ENCODE results near the gene KRTAP4-16.
"Not testable (repeated sequence)": the region's sequence is repeated elsewhere in the genome, so short reads cannot be mapped to it uniquely, and the experiment has no call there.

Gene KRTAP4-16

DNA sequence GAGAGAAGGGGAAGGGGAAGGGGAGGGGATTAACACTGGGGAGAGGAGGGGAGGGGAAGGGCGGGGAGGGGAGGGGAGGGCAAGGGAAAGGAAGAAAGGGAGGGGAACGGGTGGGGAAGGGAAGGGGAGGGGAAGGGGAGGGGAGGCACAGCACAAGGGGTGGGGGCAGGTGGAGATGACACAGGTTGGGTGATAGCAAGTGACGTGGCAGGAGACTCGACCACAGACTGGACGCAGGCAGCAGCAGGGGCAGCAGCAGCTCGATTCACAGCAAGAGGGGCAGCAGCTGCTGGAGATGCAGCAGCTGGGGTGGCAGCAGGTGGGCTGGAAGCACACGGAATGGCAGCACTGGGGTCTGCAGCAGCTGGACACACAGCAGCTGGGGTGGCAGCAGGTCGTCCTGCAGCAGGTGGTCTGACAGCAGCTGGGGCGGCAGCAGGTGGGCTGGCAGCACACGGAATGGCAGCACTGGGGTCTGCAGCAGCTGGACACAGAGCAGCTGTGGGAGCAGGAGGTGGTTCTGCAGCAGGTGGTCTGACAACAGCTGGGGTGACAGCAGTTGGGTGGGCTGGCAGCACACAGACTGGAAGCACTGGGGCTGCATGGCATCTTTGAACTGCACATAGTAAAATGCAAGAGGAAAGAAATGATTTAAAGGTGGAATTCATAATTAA, at the start of gene KRTAP4-16:
Gene KRTAP4-16 (minus strand): TSS at position 624 of the 674 bp plus-strand sequence. CDS start 0 bp downstream, at position 624.
- no peak for DNase-seq (ENCODE audit: low spot score)

DNA sequence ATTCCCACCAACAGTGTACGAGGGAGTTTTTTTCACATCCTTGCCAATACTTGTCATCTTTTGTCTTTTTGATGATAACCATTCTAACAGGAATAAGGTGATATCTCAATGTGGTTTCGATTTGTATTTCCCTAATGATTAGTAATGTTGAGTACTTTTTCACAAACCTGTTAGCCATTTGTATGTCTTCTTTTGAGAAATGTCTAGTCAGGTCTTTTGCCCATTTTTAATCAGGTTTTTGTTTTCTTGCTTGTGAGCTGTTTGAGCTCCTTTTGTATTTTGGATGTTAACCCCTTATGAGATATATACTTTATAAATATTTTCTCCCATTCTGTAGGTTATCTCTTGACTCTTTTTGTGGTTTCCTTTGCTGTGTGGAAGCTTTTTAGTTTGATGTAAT, 49.5 kb upstream of the KRTAP4-16 start:
- no peak for DNase-seq (ENCODE audit: low spot score)

DNA sequence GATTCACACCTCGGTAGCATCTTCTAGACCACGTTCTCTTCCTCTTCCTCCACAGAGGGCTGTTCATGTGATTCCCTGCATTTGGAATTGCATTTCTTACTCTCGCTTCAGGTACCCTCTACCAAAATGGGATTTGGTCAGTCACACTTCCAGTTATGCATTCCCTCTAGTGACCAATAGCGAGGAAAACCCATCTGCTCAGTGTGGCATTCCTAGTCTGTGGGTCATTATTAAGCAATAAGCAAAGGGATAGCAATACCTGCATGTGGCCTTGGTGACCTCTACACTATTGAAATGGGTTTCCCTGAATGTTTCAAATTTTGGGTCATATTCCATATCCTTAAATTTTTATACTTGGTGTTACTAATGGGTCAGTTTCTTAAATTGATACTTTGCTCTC, 48.0 kb upstream of the KRTAP4-16 start:
- no peak for DNase-seq (ENCODE audit: low spot score)

DNA sequence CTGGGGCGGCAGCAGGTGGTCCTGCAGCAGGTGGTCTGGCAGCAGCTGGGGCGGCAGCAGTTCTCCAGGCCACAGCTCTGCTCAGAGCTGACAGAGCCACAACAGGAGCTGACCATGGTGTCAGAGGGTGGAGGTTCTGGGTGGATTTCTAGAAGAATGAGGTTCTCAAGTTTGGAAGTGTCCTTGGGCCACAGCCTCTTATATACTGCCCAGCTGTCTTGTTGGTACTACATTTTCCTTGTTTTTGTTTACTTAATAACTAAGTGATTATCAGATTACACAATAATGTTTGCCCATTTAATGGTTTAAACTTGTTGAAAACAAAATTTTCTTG, 47.6 kb upstream of the KRTAP4-16 start, which contains the start of gene KRTAP4-5:
Gene KRTAP4-5 (minus strand): TSS at position 174 of the 334 bp plus-strand sequence. CDS start 58 bp downstream, at position 116.
- no peak for DNase-seq (ENCODE audit: low spot score)

DNA sequence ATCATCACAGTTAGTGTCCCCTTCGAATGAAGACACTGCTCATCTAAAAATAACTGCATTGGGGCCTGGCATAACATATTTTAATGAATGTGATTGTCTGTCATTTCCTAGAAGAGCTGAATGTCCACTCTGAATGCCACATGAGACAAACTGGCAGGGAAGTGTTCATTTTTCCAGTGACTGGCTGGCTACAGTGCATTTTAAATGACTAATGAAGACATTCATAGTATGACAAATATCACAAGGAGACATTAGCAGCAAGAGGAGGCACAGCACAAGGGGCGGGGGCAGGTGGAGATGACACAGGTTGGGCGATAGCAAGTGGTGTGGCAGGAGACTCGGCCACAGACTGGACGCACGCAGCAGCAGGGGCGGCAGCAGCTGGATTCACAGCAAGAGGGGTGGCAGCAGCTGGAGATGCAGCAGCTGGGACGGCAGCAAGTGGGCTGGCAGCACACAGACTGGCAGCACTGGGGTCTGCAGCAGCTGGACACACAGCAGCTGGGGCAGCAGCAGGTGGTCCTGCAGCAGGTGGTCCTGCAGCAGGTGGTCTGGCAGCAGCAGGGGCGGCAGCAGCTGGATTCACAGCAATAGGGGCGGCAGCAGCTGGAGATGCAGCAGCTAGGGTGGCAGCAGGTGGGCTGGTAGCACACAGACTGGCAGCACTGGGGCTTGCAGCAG, 47.1 kb upstream of the KRTAP4-16 start:
- DNase-seq (ENCODE audit: low spot score), result not testable (repeated sequence)

DNA sequence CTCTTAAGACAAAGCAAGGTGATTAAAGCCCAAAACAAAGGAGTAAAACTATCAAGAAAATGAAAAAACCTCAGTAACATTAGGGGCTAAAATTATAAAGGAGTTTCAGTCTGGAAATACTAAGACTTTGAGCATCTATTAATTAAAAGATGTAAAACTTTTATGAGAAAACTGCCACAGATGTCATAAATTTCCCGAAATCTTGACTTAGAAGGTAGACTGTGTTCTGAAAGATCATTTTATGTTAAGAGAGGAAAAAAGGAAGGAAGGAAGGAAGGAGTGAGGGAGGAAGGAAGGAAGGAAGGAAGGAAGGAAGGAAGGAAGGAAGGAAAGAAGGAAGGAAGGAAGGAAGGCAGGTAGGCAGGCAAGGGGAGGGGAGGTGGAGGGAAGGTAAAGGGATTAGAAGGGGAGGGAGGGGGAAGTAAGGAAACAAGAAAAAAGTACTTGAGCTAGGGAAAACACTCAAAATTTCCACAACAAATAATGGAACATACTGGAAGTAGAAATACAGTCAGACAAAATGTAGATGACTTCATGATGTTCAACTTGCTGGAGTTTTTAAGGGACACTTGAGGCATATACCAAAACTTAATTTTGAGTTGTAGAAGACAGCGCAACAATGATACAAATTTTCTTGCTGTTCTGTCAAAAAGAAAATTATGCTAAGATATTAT, 45.7 kb upstream of the KRTAP4-16 start:
- no peak for DNase-seq (ENCODE audit: low spot score)

DNA sequence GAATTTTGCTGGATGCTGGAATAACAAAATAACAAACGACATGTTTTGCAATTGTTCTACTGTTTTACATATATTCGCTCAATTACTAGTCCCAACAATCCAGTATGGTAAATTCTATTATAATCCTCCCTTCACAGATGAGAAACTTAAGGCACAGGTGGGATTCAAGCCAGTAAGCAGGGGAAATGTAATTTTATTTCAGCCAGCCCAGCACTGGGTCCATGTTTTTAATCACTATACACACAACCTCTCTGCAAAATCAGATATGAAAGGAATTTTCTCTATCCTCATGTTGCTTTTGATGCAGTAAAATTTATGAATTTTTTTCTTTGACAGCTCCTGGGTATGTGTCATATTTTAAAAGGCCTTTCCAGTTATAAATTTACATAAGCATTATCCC, 43.3 kb upstream of the KRTAP4-16 start:
- no peak for DNase-seq (ENCODE audit: low spot score)

DNA sequence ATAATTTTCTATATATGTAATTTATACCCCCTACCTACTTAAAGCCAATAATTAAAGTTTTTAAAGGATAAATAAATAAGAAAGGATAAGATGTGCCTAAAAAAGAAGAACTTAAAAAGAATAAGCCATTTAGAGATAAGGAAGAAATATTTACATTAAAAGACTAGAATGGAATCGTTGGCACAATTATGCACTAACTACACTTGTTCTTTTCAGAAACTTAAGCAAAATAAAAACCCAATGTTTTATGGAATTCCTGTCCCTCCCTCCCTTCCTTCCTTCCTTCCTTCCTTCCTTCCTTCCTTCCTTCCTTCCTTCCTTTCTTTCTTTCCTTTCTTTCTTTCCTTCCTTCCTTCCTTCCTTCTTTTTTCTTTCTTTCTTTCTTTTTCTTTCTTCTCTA, 42.8 kb upstream of the KRTAP4-16 start:
- no peak for DNase-seq (ENCODE audit: low spot score)

DNA sequence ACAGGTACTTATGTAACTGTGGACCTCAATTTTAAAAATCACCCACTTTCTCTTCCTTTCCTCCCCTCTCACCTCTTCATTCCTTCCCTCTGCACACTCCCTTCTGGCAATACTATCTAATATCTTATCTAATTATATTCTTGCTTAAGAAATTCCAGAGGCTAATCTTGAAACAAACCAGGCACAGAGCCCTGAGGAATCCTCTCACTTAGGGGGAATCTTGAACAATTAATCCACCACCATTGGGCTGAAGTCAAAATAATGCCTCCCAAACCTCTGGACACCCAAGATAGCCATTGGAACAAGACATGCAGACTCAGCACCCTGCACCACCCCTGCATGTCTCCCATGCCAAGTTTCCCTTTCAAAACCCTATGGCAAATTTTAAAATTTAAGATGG, 39.4 kb upstream of the KRTAP4-16 start:
- no peak for DNase-seq (ENCODE audit: low spot score)

DNA sequence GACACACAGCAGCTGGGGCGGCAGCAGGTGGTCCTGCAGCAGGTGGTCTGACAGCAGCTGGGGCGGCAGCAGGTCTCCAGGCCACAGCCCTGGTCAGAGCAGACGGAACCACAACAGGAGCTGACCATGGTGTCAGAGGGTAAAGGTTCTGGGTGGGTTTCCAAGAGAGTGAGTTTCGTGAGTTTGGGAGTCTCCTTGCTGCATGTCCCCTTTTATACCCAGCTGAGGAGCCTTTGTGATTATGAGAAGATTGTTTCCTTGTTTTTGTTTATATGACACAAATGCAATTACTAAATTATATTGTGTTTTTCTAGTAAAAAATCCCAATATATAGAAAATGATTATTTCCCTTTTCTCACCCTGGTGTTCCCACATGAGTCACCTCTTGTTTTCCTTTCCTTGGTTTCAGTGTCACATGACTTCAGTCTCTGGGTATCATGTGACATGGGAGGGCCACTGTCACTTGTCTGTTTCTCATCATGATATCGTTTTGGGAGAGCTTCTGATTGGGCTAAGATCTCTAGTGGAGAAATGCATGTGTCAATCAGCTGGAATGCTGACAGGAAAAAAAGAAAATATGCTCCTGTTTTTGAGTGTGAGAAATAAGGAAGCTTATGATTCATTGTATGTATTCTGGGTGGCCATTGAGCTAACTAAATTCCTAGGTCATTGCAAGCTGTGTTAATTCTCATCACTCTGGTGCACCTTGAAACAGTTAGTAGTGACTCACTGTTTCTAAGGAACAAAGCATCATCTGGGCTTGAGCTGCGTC, 38.5 kb upstream of the KRTAP4-16 start, which contains the start of gene KRTAP4-6:
Gene KRTAP4-6 (minus strand): TSS at position 185 of the 772 bp plus-strand sequence. CDS start 57 bp downstream, at position 128.
- no peak for DNase-seq (ENCODE audit: low spot score)

DNA sequence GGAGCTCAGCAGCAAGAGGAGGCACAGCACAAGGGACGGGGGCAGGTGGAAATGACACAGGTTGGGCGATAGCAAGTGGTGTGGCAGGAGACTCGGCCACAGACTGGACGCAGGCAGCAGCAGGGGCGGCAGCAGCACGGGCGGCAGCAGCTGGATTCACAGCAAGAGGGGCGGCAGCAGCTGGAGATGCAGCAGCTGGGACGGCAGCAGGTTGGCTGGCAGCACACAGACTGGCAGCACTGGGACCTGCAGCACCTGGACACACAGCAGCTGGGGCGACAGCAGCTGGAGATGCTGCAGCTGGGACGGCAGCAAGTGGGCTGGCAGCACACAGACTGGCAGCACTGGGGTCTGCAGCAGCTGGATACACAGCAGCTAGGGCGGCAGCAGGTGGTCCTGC, 37.9 kb upstream of the KRTAP4-16 start:
- not testable (repeated sequence) for DNase-seq (ENCODE audit: low spot score)

DNA sequence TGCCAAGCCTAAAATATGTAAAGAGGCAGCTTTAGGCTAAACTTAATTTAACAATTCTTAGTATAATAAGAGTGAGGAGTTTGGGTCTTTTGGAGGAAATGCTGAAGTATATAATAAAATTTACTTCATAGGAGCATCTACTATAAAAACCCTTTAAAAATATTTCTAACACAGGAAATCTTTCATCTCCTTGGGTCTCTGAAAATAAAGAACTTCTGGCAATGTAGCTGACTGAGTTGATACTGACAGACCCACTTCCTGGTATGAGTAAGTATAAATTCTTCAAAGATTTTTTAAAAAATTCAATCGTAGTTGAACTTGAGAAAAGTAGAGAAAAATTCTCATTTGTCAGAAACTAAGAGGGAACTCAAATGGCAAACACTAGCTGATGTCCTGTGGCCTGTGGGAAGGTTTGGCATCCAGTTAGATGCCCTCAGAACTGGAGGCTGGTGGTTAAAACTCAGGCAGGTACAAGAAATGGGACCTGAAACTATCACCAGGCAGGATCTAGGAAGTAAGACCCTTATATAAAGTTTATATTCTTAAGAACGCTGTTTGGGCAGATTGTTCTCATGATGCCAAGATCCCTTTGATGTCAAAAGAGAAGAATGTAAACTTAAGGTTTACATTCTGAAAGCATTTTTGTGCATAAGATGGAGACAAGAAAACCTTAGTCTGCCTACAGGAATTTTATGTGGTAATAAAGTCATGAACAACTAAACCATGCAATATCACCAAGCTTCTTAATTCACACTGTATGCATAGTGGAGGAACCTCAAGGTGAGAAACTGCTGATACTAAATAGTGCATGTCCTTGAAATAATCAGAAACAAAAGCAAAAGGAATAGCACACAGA, 32.1 kb upstream of the KRTAP4-16 start:
- no peak for DNase-seq (ENCODE audit: low spot score)

DNA sequence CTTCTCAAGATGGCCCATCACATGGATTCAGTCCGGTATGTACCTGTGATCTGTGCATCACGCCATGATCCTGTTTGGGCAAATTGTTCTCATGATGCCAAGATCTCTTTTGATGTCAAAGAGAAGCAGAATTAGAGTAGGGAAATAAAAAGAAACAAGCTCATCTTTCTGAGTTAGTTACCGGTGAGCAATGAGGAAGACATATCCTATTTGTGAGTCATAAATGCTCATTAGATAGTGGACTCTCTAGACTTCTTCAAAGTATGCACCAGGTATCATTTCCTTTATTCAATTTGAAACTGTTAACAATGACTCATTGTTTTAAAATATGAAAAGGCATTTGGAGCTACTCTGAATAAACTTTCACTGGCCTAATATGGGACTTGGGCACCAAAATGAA, 30.0 kb upstream of the KRTAP4-16 start:
- DNase-seq (ENCODE audit: low spot score), result no peak

DNA sequence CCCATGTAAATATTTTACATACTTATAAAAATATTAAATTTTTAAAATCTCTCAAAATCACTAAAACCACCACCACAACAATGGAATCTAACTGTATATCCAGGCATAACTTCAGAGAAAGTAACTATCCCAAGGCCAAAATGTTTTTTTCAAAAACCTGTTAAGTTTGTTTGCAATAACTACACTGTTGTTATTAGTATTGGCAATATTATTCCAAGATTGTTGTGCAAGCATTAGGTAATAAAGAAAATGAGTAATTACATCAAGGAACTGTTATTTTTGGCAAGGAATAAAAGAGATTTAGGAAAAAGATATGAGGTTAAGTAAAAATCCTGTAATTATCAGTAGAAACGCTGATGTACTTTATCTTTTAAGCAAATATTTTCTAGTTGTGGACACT, 25.4 kb upstream of the KRTAP4-16 start:
- no peak for DNase-seq (ENCODE audit: low spot score)

DNA sequence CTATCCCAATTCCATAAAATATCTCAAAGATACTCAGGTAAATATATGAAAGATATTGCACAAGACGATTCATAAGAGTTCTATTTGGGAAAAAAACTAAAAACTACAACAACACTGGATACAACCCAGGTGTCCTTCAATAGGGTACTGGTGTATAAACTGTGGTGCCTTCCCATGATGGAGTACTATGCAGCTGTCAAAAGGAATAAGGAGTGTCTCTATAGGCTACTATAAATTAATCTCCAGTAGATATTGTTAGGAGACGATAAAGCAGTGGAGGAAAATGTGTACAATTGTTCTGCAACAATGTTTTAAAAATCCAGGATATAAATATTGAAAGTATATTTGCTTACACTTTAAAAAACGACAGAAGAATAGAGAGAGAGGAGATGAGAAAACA, 24.4 kb upstream of the KRTAP4-16 start:
- DNase-seq (ENCODE audit: low spot score), result no peak

DNA sequence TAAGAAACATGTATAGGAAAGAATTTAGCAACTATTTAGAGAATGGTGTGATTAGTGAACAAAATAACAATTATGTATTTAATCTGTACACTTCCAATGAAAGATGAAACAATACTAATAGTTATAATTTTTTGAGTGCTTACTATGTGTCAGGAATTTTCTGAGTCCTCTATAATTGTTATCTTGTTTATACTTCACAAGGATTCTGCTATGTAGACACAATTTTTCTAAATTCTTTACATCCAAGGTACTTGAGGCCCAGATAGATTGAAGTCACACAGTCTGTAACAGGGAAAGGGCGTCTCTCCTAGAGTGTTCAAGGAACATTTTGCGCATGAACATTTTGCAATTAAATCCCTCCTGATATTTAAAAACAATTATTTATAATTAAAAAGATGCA, 23.1 kb upstream of the KRTAP4-16 start:
- no peak for DNase-seq (ENCODE audit: low spot score)

DNA sequence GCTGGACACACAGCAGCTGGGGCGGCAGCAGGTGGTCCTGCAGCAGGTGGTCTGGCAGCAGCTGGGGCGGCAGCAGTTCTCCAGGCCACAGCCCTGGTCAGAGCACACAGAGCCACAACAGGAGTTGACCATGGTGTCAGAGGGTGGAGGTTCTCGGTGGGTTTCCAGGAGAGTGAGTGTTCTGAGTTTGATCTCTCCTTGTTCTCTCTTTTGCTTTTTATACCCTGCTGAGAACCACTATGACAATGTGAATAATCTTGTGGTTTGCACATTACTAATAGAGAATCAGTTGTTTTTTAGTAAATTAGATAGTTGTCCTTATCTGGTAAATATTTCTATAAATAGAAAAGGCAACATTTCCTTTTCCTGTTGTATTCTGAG, 22.0 kb upstream of the KRTAP4-16 start, which contains the start of gene KRTAP4-12:
Gene KRTAP4-12 (minus strand): TSS at position 192 of the 381 bp plus-strand sequence. CDS start 60 bp downstream, at position 132.
- DNase-seq (ENCODE audit: low spot score), result not testable (repeated sequence)

DNA sequence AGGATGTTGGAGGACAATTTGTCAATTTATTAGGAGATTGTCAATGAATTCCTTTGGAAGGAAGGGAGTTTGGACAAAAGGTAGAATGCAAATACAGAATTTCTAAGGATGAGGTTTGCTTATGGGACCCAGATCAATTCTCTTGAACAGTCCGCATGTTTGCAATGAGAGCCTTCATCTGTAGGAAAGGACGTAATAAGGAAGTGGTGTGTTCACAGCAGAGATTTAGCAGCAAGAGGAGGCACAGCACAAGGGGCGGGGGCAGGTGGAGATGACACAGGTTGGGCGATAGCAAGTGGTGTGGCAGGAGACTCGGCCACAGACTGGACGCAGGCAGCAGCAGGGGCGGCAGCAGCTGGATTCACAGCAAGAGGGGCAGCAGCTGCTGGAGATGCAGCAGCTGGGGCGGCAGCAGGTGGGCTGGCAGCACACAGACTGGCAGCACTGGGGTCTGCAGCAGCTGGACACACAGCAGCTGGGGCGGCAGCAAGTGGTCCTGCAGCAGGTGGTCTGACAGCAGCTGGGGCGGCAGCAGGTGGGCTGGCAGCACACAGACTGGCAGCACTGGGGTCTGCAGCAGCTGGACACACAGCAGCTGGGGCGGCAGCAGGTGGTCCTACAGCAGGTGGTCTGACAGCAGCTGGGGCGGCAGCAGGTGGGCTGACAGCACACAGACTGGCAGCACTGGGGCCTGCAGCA, 21.4 kb upstream of the KRTAP4-16 start:
- not testable (repeated sequence) for DNase-seq (ENCODE audit: low spot score)

DNA sequence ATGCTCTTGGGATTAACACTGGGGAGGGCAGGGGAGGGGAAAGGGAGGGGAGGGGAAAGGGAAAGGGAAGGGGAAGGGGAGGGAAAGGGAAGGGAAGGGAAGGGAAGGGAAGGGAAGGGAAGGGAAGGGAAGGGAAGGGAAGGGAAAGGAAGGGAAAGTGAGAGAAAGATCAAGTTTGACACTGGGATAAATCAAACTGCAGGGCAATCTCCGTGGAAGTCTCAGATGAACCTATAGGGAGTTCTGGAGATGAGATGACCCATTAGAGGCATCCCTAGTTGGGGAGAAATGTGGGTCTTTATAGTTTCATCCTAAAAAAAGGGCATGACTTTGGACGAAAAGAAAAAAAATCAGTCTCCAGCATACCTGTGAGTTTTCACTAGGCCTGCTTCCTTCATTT, 19.7 kb upstream of the KRTAP4-16 start:
- DNase-seq (ENCODE audit: low spot score), result no peak

Measured in hematopoietic multipotent progenitor cell treated with erythropoietin and hydrocortisone succinate and interleukin-3 and kit ligand, for 15 days (in vitro differentiated cells).